ENCODE data around the gene ZBTB24. TPM values are rescaled to one million over a fixed set of nuclear protein-coding genes. Genes with fewer than 3 reads are reported as not detected.

Gene ZBTB24
- total and polyA plus RNA-seq, 8 donors = 1.4 to 9.3 (median 2.9) TPM

DNA sequence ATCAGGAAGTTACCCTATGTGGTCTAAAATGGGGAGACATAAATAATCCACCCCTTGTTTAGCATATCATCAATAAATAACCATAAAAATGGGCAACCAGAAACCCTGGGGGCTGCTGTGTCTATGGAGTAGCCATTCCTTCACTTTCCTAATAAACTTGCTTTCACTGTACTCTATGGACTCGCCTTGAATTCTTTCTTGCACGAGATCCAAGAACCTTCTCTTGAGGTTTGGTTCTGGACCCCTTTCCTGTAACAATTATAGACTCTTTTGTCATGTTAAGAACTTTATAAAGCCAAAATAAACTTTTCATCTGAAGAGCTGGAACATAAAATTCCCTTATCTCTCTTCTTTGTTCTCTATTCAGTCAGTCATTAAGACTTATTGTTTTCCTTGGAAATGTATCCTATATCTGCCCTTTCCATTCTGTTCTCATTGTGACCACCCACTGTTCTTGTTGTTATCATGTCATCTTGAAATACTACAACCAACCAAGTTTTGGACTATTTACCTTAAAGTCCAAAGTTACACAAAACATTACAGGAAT, 29.3 kb upstream of the ZBTB24 start:
- Histone ChIP-seq H3K27ac (no peak overlapping the region), H3K27me3 (no peaks in the 10 kb centered on the region), H3K4me3 (no peak overlapping the region), H3K9me3 (no peaks in the 10 kb centered on the region), H3K36me3 (no peaks in the 10 kb centered on the region), H3K4me1 (no peaks in the 10 kb centered on the region)
- DNase-seq = no peak
- intact Hi-C loops (cut with DNase I; ENCODE audit: low total_unique reads) = no loop called here
- 30 to 67% (median 47%) methylated on average over 2 of the region's 2 CpGs for WGBS, 5 donors
- no peak for TF ChIP-seq POLR2A (IDR thresholded peaks at IDR 0.05)

DNA sequence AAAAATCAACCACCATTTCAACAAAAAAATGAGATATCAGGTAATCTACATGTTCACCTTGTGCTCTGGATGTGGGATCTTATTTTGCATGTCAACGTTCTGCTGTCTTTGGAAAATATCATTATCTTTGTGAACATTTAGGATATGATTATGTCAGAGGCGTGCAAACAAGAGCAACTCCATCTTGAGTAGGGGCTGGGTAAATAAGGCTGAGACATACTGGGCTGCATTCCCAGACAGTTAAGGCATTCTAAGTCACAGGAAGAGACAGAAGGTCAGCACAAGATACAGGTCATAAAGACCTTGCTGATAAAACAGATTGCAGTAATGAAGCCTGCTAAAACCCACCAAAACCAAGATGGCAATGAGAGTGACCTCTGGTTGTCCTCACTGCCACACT, 28.8 kb upstream of the ZBTB24 start:
- Histone ChIP-seq H3K36me3 (no peaks in the 10 kb centered on the region), H3K27me3 (no peaks in the 10 kb centered on the region), H3K4me3 (no peak overlapping the region), H3K9me3 (no peaks in the 10 kb centered on the region), H3K4me1 (no peaks in the 10 kb centered on the region), H3K27ac (no peak overlapping the region)
- intact Hi-C loops (cut with DNase I; ENCODE audit: low total_unique reads) = no loop called here
- WGBS, 5 donors = 59 to 74% (median 67%) methylated on average over 2 of the region's 2 CpGs
- TF ChIP-seq EP300 (IDR thresholded peaks at IDR 0.05) (no peak), POLR2A (IDR thresholded peaks at IDR 0.05) (no peak), POLR2AphosphoS5 (IDR thresholded peaks at IDR 0.05) (no peak)
- TF ChIP-seq, protein P1, sequence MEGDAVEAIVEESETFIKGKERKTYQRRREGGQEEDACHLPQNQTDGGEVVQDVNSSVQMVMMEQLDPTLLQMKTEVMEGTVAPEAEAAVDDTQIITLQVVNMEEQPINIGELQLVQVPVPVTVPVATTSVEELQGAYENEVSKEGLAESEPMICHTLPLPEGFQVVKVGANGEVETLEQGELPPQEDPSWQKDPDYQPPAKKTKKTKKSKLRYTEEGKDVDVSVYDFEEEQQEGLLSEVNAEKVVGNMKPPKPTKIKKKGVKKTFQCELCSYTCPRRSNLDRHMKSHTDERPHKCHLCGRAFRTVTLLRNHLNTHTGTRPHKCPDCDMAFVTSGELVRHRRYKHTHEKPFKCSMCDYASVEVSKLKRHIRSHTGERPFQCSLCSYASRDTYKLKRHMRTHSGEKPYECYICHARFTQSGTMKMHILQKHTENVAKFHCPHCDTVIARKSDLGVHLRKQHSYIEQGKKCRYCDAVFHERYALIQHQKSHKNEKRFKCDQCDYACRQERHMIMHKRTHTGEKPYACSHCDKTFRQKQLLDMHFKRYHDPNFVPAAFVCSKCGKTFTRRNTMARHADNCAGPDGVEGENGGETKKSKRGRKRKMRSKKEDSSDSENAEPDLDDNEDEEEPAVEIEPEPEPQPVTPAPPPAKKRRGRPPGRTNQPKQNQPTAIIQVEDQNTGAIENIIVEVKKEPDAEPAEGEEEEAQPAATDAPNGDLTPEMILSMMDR (IDR thresholded peaks at IDR 0.05) = no peak
- no peak for DNase-seq

DNA sequence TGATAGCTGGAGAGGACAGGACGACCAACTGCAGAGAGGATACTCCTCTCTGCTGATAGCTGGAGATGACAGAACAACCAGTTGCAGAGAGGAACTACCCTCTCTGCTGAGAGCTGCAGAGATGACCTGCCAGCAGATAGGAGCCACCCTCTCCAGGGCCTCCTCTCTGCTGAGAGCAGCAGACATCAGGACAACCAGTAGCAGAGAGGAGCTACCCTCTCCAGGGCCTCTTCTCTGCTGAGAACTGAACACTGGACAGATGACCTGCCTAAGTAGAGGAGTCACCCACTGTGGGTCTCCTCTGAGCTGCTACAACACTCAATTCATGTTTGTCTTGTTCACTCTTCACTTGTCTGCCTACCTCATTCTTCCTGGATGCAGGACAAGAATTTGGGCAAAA, 27.3 kb upstream of the ZBTB24 start:
- TF ChIP-seq POLR2AphosphoS5 (IDR thresholded peaks at IDR 0.05) = no peak
- TF ChIP-seq EP300 (IDR thresholded peaks at IDR 0.05) = no peak
- no peak for TF ChIP-seq POLR2A (IDR thresholded peaks at IDR 0.05)
- TF ChIP-seq, protein P1 (IDR thresholded peaks at IDR 0.05) = no peak
- H3K4me1 ChIP-seq = no peaks in the 10 kb centered on the region
- H3K36me3 ChIP-seq = no peaks in the 10 kb centered on the region
- no peaks in the 10 kb centered on the region for H3K27me3 ChIP-seq
- H3K27ac ChIP-seq = no peak overlapping the region
- WGBS, 5 donors = 69 to 100% (median 88%) methylated on average over 1 of the region's 1 CpG
- no peak for DNase-seq
- no peaks in the 10 kb centered on the region for H3K9me3 ChIP-seq
- intact Hi-C loops (cut with DNase I; ENCODE audit: low total_unique reads) = no loop called here
- H3K4me3 ChIP-seq = no peak overlapping the region

DNA sequence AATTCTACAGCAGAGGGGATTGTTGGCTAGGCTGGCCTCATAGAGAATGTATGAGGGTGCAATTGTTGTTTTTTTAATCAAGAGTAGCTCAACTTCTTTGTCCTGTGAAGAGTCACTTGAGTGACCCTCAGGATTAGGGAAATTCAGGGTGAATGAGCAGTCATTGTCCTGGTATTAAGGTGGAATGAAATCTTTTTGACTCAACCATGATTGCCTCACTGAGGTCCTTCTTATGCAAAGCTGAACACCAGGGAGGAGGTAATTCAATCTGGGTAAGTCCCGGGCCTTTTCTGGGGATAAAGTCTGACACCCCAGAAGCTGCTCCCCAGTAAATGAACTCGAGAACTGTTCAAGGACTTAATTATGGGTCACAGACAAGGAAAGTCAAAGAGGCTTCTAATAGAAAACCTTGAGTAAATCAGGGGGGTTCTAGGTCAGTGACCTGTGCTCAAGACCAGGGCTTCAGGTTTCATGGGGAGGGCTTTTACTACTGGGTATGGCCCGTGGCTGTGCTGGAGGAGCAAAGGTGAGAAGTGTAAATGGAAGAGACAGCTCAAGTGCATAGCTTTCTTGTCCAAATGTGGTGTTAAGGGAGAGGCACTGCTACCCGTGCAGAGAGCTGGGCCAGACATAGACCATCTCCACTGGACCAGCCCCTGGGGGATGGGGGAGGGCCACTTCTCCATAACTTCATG, 25.3 kb upstream of the ZBTB24 start:
- 76 to 82% (median 80%) methylated on average over 4 of the region's 4 CpGs for WGBS, 5 donors
- no peak for DNase-seq
- H3K27ac ChIP-seq = no peak overlapping the region
- peaks cover 0 to 5% (median 0%) of the 10 kb centered on the region in 4 donors for H3K4me1 ChIP-seq
- no peaks in the 10 kb centered on the region for H3K27me3 ChIP-seq
- H3K36me3 ChIP-seq = no peaks in the 10 kb centered on the region
- H3K4me3 ChIP-seq = no peak overlapping the region
- TF ChIP-seq POLR2A (IDR thresholded peaks at IDR 0.05) (no peak), EP300 (IDR thresholded peaks at IDR 0.05) (no peak)
- TF ChIP-seq, protein P1 (IDR thresholded peaks at IDR 0.05) = no peak
- intact Hi-C loops (cut with DNase I; ENCODE audit: low total_unique reads) = no loop called here
- H3K9me3 ChIP-seq = no peaks in the 10 kb centered on the region

DNA sequence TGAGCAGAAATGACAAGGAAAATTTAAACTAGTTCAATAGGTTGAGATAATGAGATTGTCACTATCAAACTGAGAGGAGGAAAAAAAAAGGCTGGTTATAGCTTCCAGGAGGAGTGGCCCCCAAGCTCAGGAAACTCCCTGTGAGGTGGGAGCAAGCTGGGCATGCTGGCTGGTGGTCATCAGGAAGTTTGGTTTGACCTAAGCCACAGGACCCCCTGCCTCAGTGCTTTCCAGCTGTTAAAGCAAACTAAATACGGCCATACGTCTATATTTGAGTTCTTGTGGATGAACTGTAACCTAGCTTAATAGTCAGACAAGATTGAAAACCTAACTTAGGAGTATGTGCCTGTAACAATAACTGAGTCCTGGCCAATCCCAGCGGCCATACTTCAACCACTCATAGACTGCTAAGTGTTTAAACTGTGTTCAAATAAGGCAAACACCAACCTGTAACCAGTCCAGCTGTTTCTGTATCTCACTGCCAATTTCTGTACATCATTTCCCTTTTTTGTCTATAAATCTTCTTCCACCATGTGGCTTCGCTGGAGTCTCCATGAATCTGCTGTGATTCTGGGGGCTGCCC, 24.6 kb upstream of the ZBTB24 start:
- TF ChIP-seq EP300 (IDR thresholded peaks at IDR 0.05) (no peak), POLR2A (IDR thresholded peaks at IDR 0.05) (no peak), POLR2AphosphoS5 (IDR thresholded peaks at IDR 0.05) (no peak)
- TF ChIP-seq, protein P1 (IDR thresholded peaks at IDR 0.05) = no peak
- no peak overlapping the region for H3K4me3 ChIP-seq
- H3K4me1 ChIP-seq = peaks cover 0 to 5% (median 0%) of the 10 kb centered on the region in 4 donors
- DNase-seq = no peak
- H3K27ac ChIP-seq = no peak overlapping the region
- no peaks in the 10 kb centered on the region for H3K27me3 ChIP-seq
- H3K36me3 ChIP-seq = no peaks in the 10 kb centered on the region
- 66 to 80% (median 72%) methylated on average over 4 of the region's 4 CpGs for WGBS, 5 donors
- no peaks in the 10 kb centered on the region for H3K9me3 ChIP-seq
- intact Hi-C loops (cut with DNase I; ENCODE audit: low total_unique reads) = no loop called here
